ENCODE data around the gene CCDC179. TPM values are rescaled to one million over a fixed set of nuclear protein-coding genes. Genes with fewer than 3 reads are reported as not detected.

Gene CCDC179
- polyA plus RNA-seq (2011; rRNA removed) (not detected in 2 replicates), polyA plus RNA-seq (2017; fragmentation: RNase III; extraction: RNeasy Plus Mini Kit Qiagen cat#74134 plus additional on column Dnase treatment) (not detected in 3 replicates), polyA minus RNA-seq (2011; rRNA and poly(A)+ RNA removed) (not detected in 2 replicates)
- polyA plus RNA-seq (2012; cell fraction: cytosol; rRNA removed) = not detected in 2 replicates
- not detected in 2 replicates for polyA plus RNA-seq (2012; cell fraction: nucleus; rRNA removed)

GRCh38 chr11:22860241-22860640, at the start of gene CCDC179:
CCDC179 (minus strand) TSS chr11:22860474; CDS start chr11:22860421, 53 bp downstream.
- CTCF ChIA-PET = interaction anchor here (0.6 to 2.4 kb wide), 2 partner anchors 16 to 358 kb away, joined by 3 to 7 read pairs; no protein-coding TSS in a partner anchor
- Histone ChIP-seq H3K27ac (no peak within 1 kb of the TSS), H3K4me1 (no peaks in the 10 kb centered on the region), H3K4me3 (no peak within 1 kb of the TSS), H3K4me2 (no peak within 1 kb of the TSS), H3K9me3 (no peaks in the 10 kb centered on the region)
- no peak for FAIRE-seq
- POLR2A ChIA-PET = no interaction called here
- TF ChIP-seq PHF8 (IDR thresholded peaks at IDR 0.05; ENCODE audit: borderline replicate concordance, low read depth) = no peak
- no peak for ATAC-seq
- WGBS (ENCODE audit: missing lambda C conversion rate) = 27% methylated on average over 4 of the region's 4 CpGs
- no peak for DNase-seq (ENCODE audit: low read depth in 1 of 2, low spot score in 1 of 2)

- H3K4me3 ChIP-seq = no peak overlapping the region
- H3K27ac ChIP-seq = no peak overlapping the region
- DNase-seq (ENCODE audit: low read depth in 1 of 2, low spot score in 1 of 2) (no peak), ATAC-seq (no peak), FAIRE-seq (no peak)
- POLR2A ChIA-PET = no interaction called here
- CTCF ChIA-PET = no interaction called here
- H3K4me2 ChIP-seq = no peak overlapping the region
- H3K9me3 ChIP-seq = no peaks in the 10 kb centered on the region
- TF ChIP-seq CEBPB (IDR thresholded peaks at IDR 0.05) (no peak), MYC (IDR thresholded peaks at IDR 0.05; ENCODE audit: borderline replicate concordance, low read length) (no peak), JUNB (IDR thresholded peaks at IDR 0.05) (no peak), TFCP2L1 (CRISPR knock-in tag; IDR thresholded peaks at IDR 0.05) (no peak), ZC3H11A (IDR thresholded peaks at IDR 0.05) (no peak), SREBF2 (IDR thresholded peaks at IDR 0.05) (no peak), CBX2 (IDR thresholded peaks at IDR 0.05; ENCODE audit: borderline replicate concordance, low read depth) (no peak), CHD4 (IDR thresholded peaks at IDR 0.05; ENCODE audit: borderline replicate concordance) (no peak), ZSCAN20 (CRISPR knock-in tag; IDR thresholded peaks at IDR 0.05) (no peak), TP53 (CRISPR knock-in tag; IDR thresholded peaks at IDR 0.05) (no peak), ZFP36 (IDR thresholded peaks at IDR 0.05; ENCODE audit: borderline replicate concordance, partially characterized antibody) (no peak), NFE2L2 (conservative IDR thresholded peaks at IDR 0.05; ENCODE audit: low read length) (no peak), FOXS1 (CRISPR knock-in tag; IDR thresholded peaks at IDR 0.05) (no peak), RAD21 (conservative IDR thresholded peaks at IDR 0.05 in 1 of 2, IDR thresholded peaks at IDR 0.05 in 1 of 2) (no peak), NPAS2 (CRISPR knock-in tag; IDR thresholded peaks at IDR 0.05; ENCODE audit: borderline replicate concordance) (no peak)
- TF ChIP-seq, protein P1, sequence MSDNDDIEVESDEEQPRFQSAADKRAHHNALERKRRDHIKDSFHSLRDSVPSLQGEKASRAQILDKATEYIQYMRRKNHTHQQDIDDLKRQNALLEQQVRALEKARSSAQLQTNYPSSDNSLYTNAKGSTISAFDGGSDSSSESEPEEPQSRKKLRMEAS (IDR thresholded peaks at IDR 0.05) = no peak
- TF ChIP-seq, protein P2, sequence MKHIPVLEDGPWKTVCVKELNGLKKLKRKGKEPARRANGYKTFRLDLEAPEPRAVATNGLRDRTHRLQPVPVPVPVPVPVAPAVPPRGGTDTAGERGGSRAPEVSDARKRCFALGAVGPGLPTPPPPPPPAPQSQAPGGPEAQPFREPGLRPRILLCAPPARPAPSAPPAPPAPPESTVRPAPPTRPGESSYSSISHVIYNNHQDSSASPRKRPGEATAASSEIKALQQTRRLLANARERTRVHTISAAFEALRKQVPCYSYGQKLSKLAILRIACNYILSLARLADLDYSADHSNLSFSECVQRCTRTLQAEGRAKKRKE (CRISPR knock-in tag; IDR thresholded peaks at IDR 0.05; ENCODE audit: low read depth) = no peak
- no peaks in the 10 kb centered on the region for H3K4me1 ChIP-seq
- WGBS (ENCODE audit: missing lambda C conversion rate) = 3% methylated on average over 1 of the region's 1 CpG
These were observed 43.5 kb upstream of the CCDC179 start for GRCh38 chr11:22903782-22904181.

- no peak overlapping the region for H3K4me2 ChIP-seq
- ChIA-PET CTCF (interaction anchor here (0.6 to 1.3 kb wide), 3 partner anchors 18 to 619 kb away, joined by 3 read pairs; no protein-coding TSS in a partner anchor), POLR2A (no interaction called here)
- H3K4me3 ChIP-seq = no peak overlapping the region
- H3K4me1 ChIP-seq = no peaks in the 10 kb centered on the region
- WGBS (ENCODE audit: missing lambda C conversion rate) = 21% methylated on average over 4 of the region's 4 CpGs
- H3K27ac ChIP-seq = no peak overlapping the region
- no peak for ATAC-seq
- no peak for DNase-seq (ENCODE audit: low read depth in 1 of 2, low spot score in 1 of 2)
- TF ChIP-seq HEYL (CRISPR knock-in tag; IDR thresholded peaks at IDR 0.05) (no peak), HOXB13 (CRISPR knock-in tag; IDR thresholded peaks at IDR 0.05; ENCODE audit: low read depth) (no peak), CBX8 (IDR thresholded peaks at IDR 0.05) (no peak)
- no peak for FAIRE-seq
- no peaks in the 10 kb centered on the region for H3K9me3 ChIP-seq
These were observed 41.3 kb upstream of the CCDC179 start for GRCh38 chr11:22901603-22902002.

All from A549 (cell line).